RCC 7860 (cell line): ENCODE results near the gene ENPP1.
A peak's percentile ranks its signal among the peaks of the same experiment; 100 is the strongest.

Experiments
- DNase-seq: peaks from one replicate; pipeline ENCODE4 v3.0.0-alpha.2; 2015; ENCODE audit warnings: low spot score
- FAIRE-seq: peaks from 2 replicates; lab custom pipeline; 2012; peaks lifted over from hg19 to GRCh38; lab: Jason Lieb, UNC

Gene ENPP1

DNA sequence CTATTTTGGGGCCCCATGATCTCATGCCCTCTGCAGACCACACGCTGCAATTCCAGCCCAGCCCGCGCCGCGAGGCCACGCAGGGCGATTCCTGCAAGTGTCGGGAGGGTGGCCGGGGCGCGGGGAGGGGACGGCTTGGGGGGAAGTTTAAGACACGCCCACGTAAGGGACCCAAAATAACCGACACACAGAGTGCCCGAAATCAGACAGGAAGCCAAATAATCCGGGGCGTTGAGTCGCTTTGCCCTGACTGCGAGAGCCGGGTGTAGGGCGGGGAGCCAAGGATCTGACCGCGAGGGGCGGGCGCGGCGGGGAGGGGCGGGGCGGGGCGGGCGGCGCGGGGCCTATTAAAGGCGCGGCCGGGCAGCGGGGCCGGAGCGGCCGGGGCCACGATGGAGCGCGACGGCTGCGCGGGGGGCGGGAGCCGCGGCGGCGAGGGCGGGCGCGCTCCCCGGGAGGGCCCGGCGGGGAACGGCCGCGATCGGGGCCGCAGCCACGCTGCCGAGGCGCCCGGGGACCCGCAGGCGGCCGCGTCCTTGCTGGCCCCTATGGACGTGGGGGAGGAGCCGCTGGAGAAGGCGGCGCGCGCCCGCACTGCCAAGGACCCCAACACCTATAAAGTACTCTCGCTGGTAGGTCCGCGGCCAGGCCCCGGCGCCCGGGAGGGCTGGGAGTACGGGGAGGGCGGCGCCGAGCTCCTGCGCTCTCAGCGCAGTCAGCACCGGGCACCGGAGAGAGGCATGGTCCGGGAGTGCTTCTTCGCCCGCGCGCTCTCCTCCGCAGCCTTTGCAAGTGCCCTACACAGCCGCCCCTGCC lies at the start of gene ENPP1:
Gene ENPP1 (plus strand): TSS at position 377 of the 816 bp plus-strand sequence. CDS start 16 bp downstream, at position 393.
- DNase-seq (peak; percentile 47), FAIRE-seq (no peak)

GRCh38 chr6:131758920-131759319 lies 48.9 kb upstream of the ENPP1 start:
- no peak for FAIRE-seq
- DNase-seq: no peak

DNA sequence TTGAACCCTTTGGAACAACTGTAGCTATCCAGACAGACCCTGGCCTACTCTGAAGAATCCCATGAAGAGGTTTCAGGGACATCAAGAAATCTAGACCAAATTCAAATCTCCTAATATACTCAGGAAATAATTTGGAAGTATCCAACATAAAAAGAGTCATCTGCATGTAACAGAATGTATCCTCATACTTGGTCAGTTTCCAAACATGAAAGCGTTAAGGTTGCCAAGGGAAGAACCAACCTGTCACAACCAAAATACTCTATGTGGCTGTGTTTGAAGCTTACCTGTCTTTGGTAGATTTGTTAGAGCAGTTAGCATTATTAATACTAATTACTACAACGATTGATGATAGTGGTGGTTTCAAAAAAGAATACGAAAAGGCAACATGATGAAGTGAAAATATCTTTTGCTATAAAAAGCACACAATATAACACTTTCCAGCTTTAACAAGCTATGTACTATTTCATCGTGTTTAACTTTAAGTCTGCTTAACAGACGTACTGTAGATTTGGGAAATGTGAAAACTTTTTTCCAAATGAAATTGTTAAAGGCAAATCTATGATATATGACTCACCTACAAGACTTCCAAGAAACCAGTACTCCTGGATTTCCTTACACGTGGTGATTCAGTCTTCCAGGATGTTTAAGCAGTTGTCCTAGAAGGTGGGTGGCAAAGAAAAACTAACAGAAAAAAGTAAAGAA lies 46.6 kb upstream of the ENPP1 start:
- peak; percentile 86 for FAIRE-seq
- DNase-seq: peak; percentile 55

- DNase-seq (no peak), FAIRE-seq (no peak)
Measured at GRCh38 chr6:131761762-131762067, 46.1 kb upstream of the ENPP1 start.

- DNase-seq (no peak), FAIRE-seq (no peak)
Measured at GRCh38 chr6:131762984-131763383, 44.8 kb upstream of the ENPP1 start.

- no peak for DNase-seq
- FAIRE-seq: no peak
Measured at GRCh38 chr6:131763749-131764148, 44.1 kb upstream of the ENPP1 start.

- FAIRE-seq (no peak), DNase-seq (no peak)
Measured at GRCh38 chr6:131764350-131764749, 43.5 kb upstream of the ENPP1 start.

GRCh38 chr6:131765081-131765803 lies 42.6 kb upstream of the ENPP1 start:
- DNase-seq (no peak), FAIRE-seq (no peak)

DNA sequence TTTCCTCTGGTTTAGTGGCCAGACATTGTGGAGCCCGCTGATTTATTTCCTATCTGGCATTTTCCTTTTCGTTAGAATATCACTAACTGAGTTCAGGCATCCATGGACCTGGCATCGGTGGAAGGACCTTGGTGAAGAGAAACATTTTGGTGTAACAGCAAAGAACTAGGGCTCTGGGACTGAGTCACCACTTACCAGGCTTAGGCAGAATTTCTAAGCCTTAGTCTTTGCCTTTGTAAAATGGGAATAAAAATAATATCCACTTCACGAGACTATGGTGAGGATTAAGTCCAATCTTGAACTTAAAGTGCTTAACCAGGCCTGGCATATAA lies 42.0 kb upstream of the ENPP1 start:
- no peak for DNase-seq
- FAIRE-seq: no peak

GRCh38 chr6:131766631-131767030 lies 41.2 kb upstream of the ENPP1 start:
- no peak for DNase-seq
- no peak for FAIRE-seq

DNA sequence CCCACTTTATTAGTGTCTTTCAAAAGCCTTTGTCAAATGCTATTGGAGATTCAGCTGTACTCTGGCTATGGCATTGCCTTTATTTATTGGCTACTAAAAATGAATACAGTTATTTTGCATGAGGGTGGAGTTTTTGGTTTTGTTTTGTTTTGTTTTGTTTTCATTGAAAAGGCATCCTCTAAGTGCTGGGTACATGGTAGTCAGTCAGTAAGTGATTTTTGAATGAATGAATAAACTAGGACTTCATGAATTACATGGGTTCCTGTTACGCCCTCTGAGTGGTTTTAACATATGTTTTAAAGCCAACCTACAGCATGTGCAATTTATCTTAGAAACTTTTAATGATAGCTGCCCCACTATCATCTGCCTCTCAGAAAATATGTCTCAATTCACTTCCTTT lies 38.9 kb upstream of the ENPP1 start:
- FAIRE-seq (no peak), DNase-seq (no peak)

DNA sequence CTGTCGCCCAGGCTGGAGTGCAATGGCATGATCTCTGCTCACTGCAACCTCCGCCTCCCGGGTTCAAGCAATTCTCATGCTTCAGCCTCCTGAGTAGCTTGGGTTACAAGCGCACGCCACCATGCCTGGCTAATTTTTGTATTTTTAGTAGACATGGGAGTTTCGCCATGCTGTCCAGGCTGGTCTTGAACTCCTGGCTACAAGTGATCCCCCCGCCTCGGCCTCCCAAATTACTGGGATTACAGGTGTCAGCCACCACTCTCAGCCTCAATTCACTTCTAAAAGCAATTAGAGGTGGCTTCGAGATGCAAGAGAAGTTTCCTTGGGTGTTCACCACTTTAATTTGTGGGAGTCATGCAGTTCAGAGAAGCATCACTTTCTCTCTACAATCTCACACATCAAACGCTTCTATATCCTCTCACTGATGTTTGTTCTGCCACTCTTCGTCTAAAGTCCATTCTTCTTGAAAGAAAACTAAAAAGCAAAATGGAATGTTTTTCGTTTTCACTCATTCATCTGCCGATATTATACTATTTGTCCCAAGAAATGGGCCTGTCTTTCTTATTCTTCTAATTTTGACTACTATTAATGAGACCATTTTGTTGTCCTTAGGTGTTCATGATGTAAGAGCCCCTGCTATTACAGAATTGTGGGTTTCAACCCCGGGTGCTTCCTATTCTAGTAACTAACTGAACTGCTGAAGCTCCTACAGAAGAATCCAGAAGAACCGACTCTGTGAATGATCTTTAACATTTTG lies 38.3 kb upstream of the ENPP1 start:
- DNase-seq (no peak), FAIRE-seq (no peak)

DNA sequence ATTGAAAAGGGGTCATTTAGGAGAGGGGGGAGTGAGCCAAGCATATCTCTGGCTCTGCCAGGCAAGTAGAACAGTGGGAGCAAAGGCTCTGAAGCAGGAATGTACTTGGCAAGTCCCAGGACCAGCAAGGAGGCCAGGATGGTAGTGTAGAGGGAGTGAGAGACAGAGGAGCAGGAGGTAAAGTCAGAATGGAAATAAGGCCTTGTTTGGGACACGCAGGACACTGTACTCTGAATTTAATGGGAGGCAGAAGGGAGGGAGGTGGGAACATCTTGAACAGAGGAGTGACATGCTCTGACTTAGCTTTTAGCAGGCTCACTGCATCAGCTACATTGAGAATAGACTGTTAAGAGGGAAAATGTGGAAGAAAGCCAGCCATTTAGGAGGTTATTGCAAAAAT lies 37.0 kb upstream of the ENPP1 start:
- no peak for FAIRE-seq

DNA sequence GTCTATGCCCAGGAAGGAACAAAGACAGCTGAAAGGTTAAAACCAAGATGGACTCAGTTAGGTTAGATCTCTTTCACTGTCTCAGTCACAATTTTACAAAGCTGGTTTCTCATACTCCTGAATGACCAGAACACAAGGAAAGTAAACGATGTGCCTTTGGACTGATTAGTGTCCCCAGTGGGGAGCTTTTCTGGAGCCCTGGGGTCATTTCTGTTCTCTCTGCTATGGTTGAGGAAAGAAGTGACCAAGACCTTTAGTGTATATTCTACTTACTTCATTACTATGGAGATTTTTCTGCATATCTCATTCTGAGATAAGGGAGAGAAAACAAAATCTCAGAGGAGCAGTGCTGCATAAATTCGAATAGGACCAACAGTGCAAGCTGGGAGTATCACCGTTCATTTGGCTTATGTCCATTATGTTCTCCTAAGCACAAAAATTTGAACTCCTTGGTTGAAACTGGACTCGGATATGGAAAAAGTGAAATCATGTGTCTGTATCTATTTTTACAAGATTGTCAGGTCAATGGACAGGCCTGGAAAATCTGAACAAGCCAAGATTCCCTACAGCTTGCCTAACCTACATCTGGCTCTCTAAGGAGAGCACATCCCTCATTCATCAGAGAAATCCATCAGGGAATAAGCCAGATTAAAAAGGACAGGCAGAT lies 34.4 kb upstream of the ENPP1 start:
- DNase-seq (no peak), FAIRE-seq (no peak)

More for the DNA sequence above, 37.0 kb upstream of the ENPP1 start:
- no peak for DNase-seq

DNA sequence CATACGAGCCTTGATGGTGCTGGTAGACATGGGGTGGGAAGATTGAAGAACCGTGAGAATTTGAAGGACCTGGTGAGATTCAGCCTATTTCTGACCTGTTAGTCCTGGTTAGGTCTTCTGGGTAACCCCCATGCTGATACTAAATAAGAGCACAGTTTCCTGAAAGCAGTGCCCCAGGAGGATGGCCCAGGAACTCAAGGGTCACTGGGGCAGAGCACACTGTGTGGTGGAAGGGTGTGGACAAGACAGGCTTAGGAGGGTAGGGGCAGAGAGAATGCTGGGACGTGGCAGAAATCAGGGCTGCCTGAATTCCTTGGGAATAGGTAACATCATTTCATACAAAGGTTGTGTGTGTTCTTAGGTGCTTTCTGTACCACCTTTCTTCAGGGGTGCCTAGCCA lies 31.9 kb upstream of the ENPP1 start:
- DNase-seq: no peak
- FAIRE-seq: no peak

GRCh38 chr6:131776985-131777384 lies 30.8 kb upstream of the ENPP1 start:
- no peak for FAIRE-seq
- no peak for DNase-seq

- DNase-seq (no peak), FAIRE-seq (no peak)
Measured at GRCh38 chr6:131778169-131778568, 29.7 kb upstream of the ENPP1 start.

DNA sequence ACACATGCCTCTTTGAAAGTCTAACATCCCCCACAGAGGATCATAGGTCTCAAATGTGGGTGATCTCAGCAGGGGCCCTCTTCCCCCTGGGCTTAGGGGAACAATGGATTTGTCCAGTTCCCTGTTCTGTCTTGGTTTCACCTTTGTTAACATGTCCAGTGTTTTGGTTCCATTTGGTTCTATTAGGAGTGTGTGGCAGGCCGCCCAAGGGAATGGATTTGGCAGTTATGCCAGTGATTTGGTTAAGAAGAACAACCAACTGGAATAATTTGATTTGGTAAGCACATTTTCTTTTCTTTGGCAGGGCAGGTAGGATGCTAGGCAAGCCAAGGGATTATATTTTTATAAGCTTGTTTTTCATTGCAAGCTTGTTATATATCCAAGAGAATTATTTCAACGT lies 28.5 kb upstream of the ENPP1 start:
- DNase-seq (no peak), FAIRE-seq (no peak)

- no peak for FAIRE-seq
- no peak for DNase-seq
Measured at GRCh38 chr6:131780600-131780999, 27.2 kb upstream of the ENPP1 start.

DNA sequence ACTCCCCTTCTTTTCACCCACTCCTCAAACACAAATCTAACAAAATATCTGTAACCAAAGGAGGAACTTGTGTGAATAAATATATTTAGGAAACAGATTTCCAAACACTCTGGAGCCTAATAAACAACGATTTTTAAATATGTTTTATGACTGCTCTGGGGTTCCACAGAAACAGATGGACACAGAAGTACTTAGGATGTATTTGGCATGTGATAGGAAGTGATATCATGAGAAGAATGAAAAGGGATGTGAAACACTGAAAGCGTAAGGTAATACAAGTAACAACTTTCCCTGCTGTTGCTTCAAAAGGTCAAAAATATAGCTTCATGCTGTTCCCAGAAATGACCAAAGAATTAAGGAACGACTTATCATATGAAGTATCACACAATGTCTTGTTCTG lies 26.1 kb upstream of the ENPP1 start:
- no peak for DNase-seq
- no peak for FAIRE-seq

- DNase-seq: no peak
Measured at GRCh38 chr6:131782764-131783163, 25.1 kb upstream of the ENPP1 start.

More at GRCh38 chr6:131782764-131783163, 25.1 kb upstream of the ENPP1 start:
- FAIRE-seq: no peak
